ENCODE measurements around the gene KSR2.
"Not testable (repeated sequence)": the region's sequence is repeated elsewhere in the genome, so short reads cannot be mapped to it uniquely, and the experiment has no call there.

The KSR2 gene

GRCh38 chr12:117867348-117867747 lies 101.4 kb downstream of the KSR2 start:
- ATAC-seq (no peak), DNase-seq (no peak)
- Mint-ChIP-seq H3K9me3 (no peaks in the 10 kb centered on the region), H3K27me3 (peaks cover 7% of the 10 kb centered on the region), H3K4me3 (no peak overlapping the region), H3K27ac (no peak overlapping the region), H3K36me3 (ENCODE audit: low read depth) (no peaks in the 10 kb centered on the region), H3K4me1 (no peaks in the 10 kb centered on the region)

- Mint-ChIP-seq H3K36me3 (ENCODE audit: low read depth) (no peaks in the 10 kb centered on the region), H3K4me3 (no peak overlapping the region), H3K27me3 (peaks cover 7% of the 10 kb centered on the region), H3K4me1 (no peaks in the 10 kb centered on the region), H3K9me3 (no peaks in the 10 kb centered on the region), H3K27ac (no peak overlapping the region)
- DNase-seq (no peak), ATAC-seq (no peak)
These were observed 103.3 kb downstream of the KSR2 start for GRCh38 chr12:117865505-117865904.

- Mint-ChIP-seq H3K27me3 (peaks cover 8% of the 10 kb centered on the region), H3K4me3 (no peak overlapping the region), H3K36me3 (ENCODE audit: low read depth) (no peaks in the 10 kb centered on the region), H3K4me1 (no peaks in the 10 kb centered on the region), H3K9me3 (no peaks in the 10 kb centered on the region), H3K27ac (no peak overlapping the region)
- ATAC-seq (no peak), DNase-seq (no peak)
These were observed 105.6 kb downstream of the KSR2 start for GRCh38 chr12:117863002-117863709.

GRCh38 chr12:117861691-117862090 lies 107.1 kb downstream of the KSR2 start:
- no peak overlapping the region for H3K27ac Mint-ChIP-seq
- no peaks in the 10 kb centered on the region for H3K36me3 Mint-ChIP-seq (ENCODE audit: low read depth)
- no peak overlapping the region for H3K4me3 Mint-ChIP-seq
- H3K9me3 Mint-ChIP-seq, result no peaks in the 10 kb centered on the region
- DNase-seq (no peak), ATAC-seq (no peak)
- peaks cover 9% of the 10 kb centered on the region for H3K27me3 Mint-ChIP-seq
- H3K4me1 Mint-ChIP-seq, result no peaks in the 10 kb centered on the region

GRCh38 chr12:117860787-117861290 lies 108.0 kb downstream of the KSR2 start:
- not testable (repeated sequence) for H3K27me3 Mint-ChIP-seq; H3K9me3 Mint-ChIP-seq; H3K4me1 Mint-ChIP-seq; H3K36me3 Mint-ChIP-seq (ENCODE audit: low read depth); DNase-seq; H3K4me3 Mint-ChIP-seq; ATAC-seq; H3K27ac Mint-ChIP-seq

- ATAC-seq, result no peak
- Mint-ChIP-seq H3K27me3 (peaks cover 7% of the 10 kb centered on the region), H3K4me3 (no peak overlapping the region), H3K9me3 (no peaks in the 10 kb centered on the region), H3K4me1 (no peaks in the 10 kb centered on the region), H3K36me3 (ENCODE audit: low read depth) (no peaks in the 10 kb centered on the region), H3K27ac (no peak overlapping the region)
- DNase-seq, result no peak
These were observed 108.7 kb downstream of the KSR2 start for GRCh38 chr12:117860111-117860510.

- Mint-ChIP-seq H3K36me3 (ENCODE audit: low read depth) (no peaks in the 10 kb centered on the region), H3K27me3 (peaks cover 1% of the 10 kb centered on the region), H3K4me1 (no peaks in the 10 kb centered on the region), H3K9me3 (peaks cover 5% of the 10 kb centered on the region), H3K27ac (no peak overlapping the region), H3K4me3 (no peak overlapping the region)
- ATAC-seq, result peak; percentile 24
- peak; percentile 70 for DNase-seq
These were observed 110.9 kb downstream of the KSR2 start for GRCh38 chr12:117857632-117858612.

- not testable (repeated sequence) for H3K36me3 Mint-ChIP-seq (ENCODE audit: low read depth); H3K4me1 Mint-ChIP-seq; H3K9me3 Mint-ChIP-seq; ATAC-seq; H3K27me3 Mint-ChIP-seq; DNase-seq; H3K4me3 Mint-ChIP-seq; H3K27ac Mint-ChIP-seq
These were observed 111.7 kb downstream of the KSR2 start for GRCh38 chr12:117857139-117857538.

- H3K27ac Mint-ChIP-seq, result no peak overlapping the region
- peaks cover 5% of the 10 kb centered on the region for H3K9me3 Mint-ChIP-seq
- ATAC-seq (no peak), DNase-seq (no peak)
- no peak overlapping the region for H3K4me3 Mint-ChIP-seq
- H3K4me1 Mint-ChIP-seq, result no peaks in the 10 kb centered on the region
- H3K36me3 Mint-ChIP-seq (ENCODE audit: low read depth), result no peaks in the 10 kb centered on the region
- peaks cover 2% of the 10 kb centered on the region for H3K27me3 Mint-ChIP-seq
These were observed 113.6 kb downstream of the KSR2 start for GRCh38 chr12:117855165-117855564.

- Mint-ChIP-seq H3K27ac (no peak overlapping the region), H3K27me3 (peaks cover 6% of the 10 kb centered on the region), H3K4me1 (no peaks in the 10 kb centered on the region), H3K4me3 (no peak overlapping the region), H3K36me3 (ENCODE audit: low read depth) (no peaks in the 10 kb centered on the region), H3K9me3 (peaks cover 5% of the 10 kb centered on the region)
- ATAC-seq (peak; percentile 34), DNase-seq (peak; percentile 63)
These were observed 114.3 kb downstream of the KSR2 start for GRCh38 chr12:117854339-117855012.

GRCh38 chr12:117853600-117853999 lies 115.2 kb downstream of the KSR2 start:
- H3K4me3 Mint-ChIP-seq, result no peak overlapping the region
- H3K27me3 Mint-ChIP-seq, result peaks cover 10% of the 10 kb centered on the region
- no peak overlapping the region for H3K27ac Mint-ChIP-seq
- DNase-seq, result no peak
- ATAC-seq, result peak; percentile 74
- H3K9me3 Mint-ChIP-seq, result peaks cover 5% of the 10 kb centered on the region
- no peaks in the 10 kb centered on the region for H3K36me3 Mint-ChIP-seq (ENCODE audit: low read depth)
- H3K4me1 Mint-ChIP-seq, result no peaks in the 10 kb centered on the region

GRCh38 chr12:117850048-117850447 lies 118.7 kb downstream of the KSR2 start:
- Mint-ChIP-seq H3K4me1 (no peaks in the 10 kb centered on the region), H3K27ac (no peak overlapping the region), H3K9me3 (peaks cover 5% of the 10 kb centered on the region), H3K36me3 (ENCODE audit: low read depth) (no peaks in the 10 kb centered on the region), H3K4me3 (no peak overlapping the region), H3K27me3 (peaks cover 24% of the 10 kb centered on the region)
- DNase-seq, result peak; percentile 2
- no peak for ATAC-seq

GRCh38 chr12:117847371-117847770 lies 121.4 kb downstream of the KSR2 start:
- H3K4me1 Mint-ChIP-seq, result no peaks in the 10 kb centered on the region
- H3K9me3 Mint-ChIP-seq, result peaks cover 4% of the 10 kb centered on the region
- no peak overlapping the region for H3K4me3 Mint-ChIP-seq
- no peak overlapping the region for H3K27ac Mint-ChIP-seq
- no peak for ATAC-seq
- no peaks in the 10 kb centered on the region for H3K36me3 Mint-ChIP-seq (ENCODE audit: low read depth)
- DNase-seq, result no peak
- peaks cover 27% of the 10 kb centered on the region for H3K27me3 Mint-ChIP-seq

GRCh38 chr12:117845271-117845904 lies 123.4 kb downstream of the KSR2 start:
- H3K27me3 Mint-ChIP-seq, result peaks cover 32% of the 10 kb centered on the region
- H3K4me1 Mint-ChIP-seq, result no peaks in the 10 kb centered on the region
- no peaks in the 10 kb centered on the region for H3K36me3 Mint-ChIP-seq (ENCODE audit: low read depth)
- H3K9me3 Mint-ChIP-seq, result peaks cover 4% of the 10 kb centered on the region
- no peak overlapping the region for H3K27ac Mint-ChIP-seq
- H3K4me3 Mint-ChIP-seq, result no peak overlapping the region
- ATAC-seq (no peak), DNase-seq (no peak)
